Mesenteric fat pad (tissue), 1 donor: ENCODE results near the gene CRYBA1. TPM values are rescaled to one million over a fixed set of nuclear protein-coding genes. Genes with fewer than 3 reads are reported as not detected.

Experiments used
- DNase-seq: peaks from one replicate; pipeline ENCODE4 v3.0.0-alpha.2; 2020; ENCODE audit warnings: low spot score
- total RNA-seq: library from RNA; stranded (reverse); fragmentation: NEBNext Ultra II Directional; extraction: Animal tissue kit (Norgen Biotek cat#: 25700); gene quantifications from one replicate; pipeline ENCODE4 v1.2.1, GENCODE V29; 2021
- donor health status: DM: yes; HTN: yes; CAD: no.

The CRYBA1 gene
- total RNA-seq, 1 donor from 2014 or later: not detected

- no peak for DNase-seq
These were observed 32.0 kb downstream of the CRYBA1 start for GRCh38 chr17:29278692-29279091.

- no peak for DNase-seq
These were observed 32.9 kb downstream of the CRYBA1 start for GRCh38 chr17:29279397-29280070.

- no peak for DNase-seq
These were observed 36.8 kb downstream of the CRYBA1 start for GRCh38 chr17:29283496-29283895.

GRCh38 chr17:29283961-29284360 is 37.3 kb downstream of the CRYBA1 start:
- no peak for DNase-seq

GRCh38 chr17:29289852-29290251 is 43.2 kb downstream of the CRYBA1 start:
- DNase-seq: no peak

GRCh38 chr17:29291163-29291752 is 44.6 kb downstream of the CRYBA1 start:
- DNase-seq: no peak

GRCh38 chr17:29292071-29292991 is 45.7 kb downstream of the CRYBA1 start:
- no peak for DNase-seq

- peak; percentile 92 for DNase-seq
These were observed 46.6 kb downstream of the CRYBA1 start for GRCh38 chr17:29292992-29293889.

GRCh38 chr17:29293890-29294579 is 47.4 kb downstream of the CRYBA1 start, which contains the start of gene NUFIP2:
TSS of gene NUFIP2 (minus strand) at chr17:29294148. CDS start at chr17:29294059, 89 bp downstream.
- DNase-seq: peak; percentile 99

- no peak for DNase-seq
These were observed 47.9 kb downstream of the CRYBA1 start for GRCh38 chr17:29294580-29294900.

- DNase-seq: no peak
These were observed 48.8 kb downstream of the CRYBA1 start for GRCh38 chr17:29295420-29295819.

GRCh38 chr17:29299031-29299430 is 52.4 kb downstream of the CRYBA1 start:
- DNase-seq: no peak

- DNase-seq: no peak
These were observed 56.7 kb downstream of the CRYBA1 start for GRCh38 chr17:29303386-29303785.

Other genes with a start within 250 kb of the CRYBA1 start
- not detected for gene SEZ6, start 240.8 kb upstream of the CRYBA1 start, total RNA-seq
- gene PIPOX, start 203.7 kb upstream of the CRYBA1 start, total RNA-seq: 1.3 TPM
- 48.6 TPM for gene MYO18A, start 66.5 kb upstream of the CRYBA1 start, total RNA-seq
- gene NUFIP2, start 47.3 kb downstream of the CRYBA1 start, total RNA-seq: 51.7 TPM
- gene TAOK1, start 143.5 kb downstream of the CRYBA1 start, total RNA-seq: 99.0 TPM